Measurements from ENCODE around the gene GLT1D1. TPM values are rescaled to one million over a fixed set of nuclear protein-coding genes. Genes with fewer than 3 reads are reported as not detected.

Gene GLT1D1
- total and polyA plus RNA-seq, 5 donors, result 0.07 to 0.44 (median 0.38) TPM; not detected in 1

- no peaks in the 10 kb centered on the region for H3K9me3 ChIP-seq (ENCODE audit: control insufficient read depth, low read length)
- H3K27me3 ChIP-seq (ENCODE audit: control insufficient read depth, insufficient read depth), result no peaks in the 10 kb centered on the region
- H3K4me1 ChIP-seq (ENCODE audit: control insufficient read depth, insufficient read depth, low read length), result no peaks in the 10 kb centered on the region
- H3K27ac ChIP-seq (ENCODE audit: low read length), result no peak overlapping the region
- H3K4me3 ChIP-seq (ENCODE audit: low read length), result no peak overlapping the region
- intact Hi-C loops (cut with DNase I), result no loop called here
- 67% methylated on average over 6 of the region's 6 CpGs for WGBS
- no peak for ATAC-seq
- no peak for DNase-seq
Measured at GRCh38 chr12:128891856-128892255, 38.6 kb downstream of the GLT1D1 start.

GRCh38 chr12:128903236-128903635 lies 50.0 kb downstream of the GLT1D1 start:
- ATAC-seq (no peak), DNase-seq (no peak)
- H3K9me3 ChIP-seq (ENCODE audit: control insufficient read depth, low read length), result no peaks in the 10 kb centered on the region
- WGBS, result 62% methylated on average over 7 of the region's 7 CpGs
- intact Hi-C loops (cut with DNase I), result no loop called here
- H3K27me3 ChIP-seq (ENCODE audit: control insufficient read depth, insufficient read depth), result no peaks in the 10 kb centered on the region
- H3K4me3 ChIP-seq (ENCODE audit: low read length), result no peak overlapping the region
- H3K4me1 ChIP-seq (ENCODE audit: control insufficient read depth, insufficient read depth, low read length), result no peaks in the 10 kb centered on the region
- no peak overlapping the region for H3K27ac ChIP-seq (ENCODE audit: low read length)

GRCh38 chr12:128905003-128905544 lies 51.8 kb downstream of the GLT1D1 start:
- DNase-seq, result no peak
- Histone ChIP-seq H3K27me3 (ENCODE audit: control insufficient read depth, insufficient read depth) (no peaks in the 10 kb centered on the region), H3K4me1 (ENCODE audit: control insufficient read depth, insufficient read depth, low read length) (no peaks in the 10 kb centered on the region), H3K9me3 (ENCODE audit: control insufficient read depth, low read length) (no peaks in the 10 kb centered on the region), H3K4me3 (ENCODE audit: low read length) (no peak overlapping the region), H3K27ac (ENCODE audit: low read length) (no peak overlapping the region)
- 83% methylated on average over 13 of the region's 13 CpGs for WGBS
- no peak for ATAC-seq
- intact Hi-C loops (cut with DNase I), result no loop called here

- no peaks in the 10 kb centered on the region for H3K4me1 ChIP-seq (ENCODE audit: control insufficient read depth, insufficient read depth, low read length)
- no peak for DNase-seq
- intact Hi-C loops (cut with DNase I), result no loop called here
- H3K9me3 ChIP-seq (ENCODE audit: control insufficient read depth, low read length), result no peaks in the 10 kb centered on the region
- no peak for ATAC-seq
- H3K27ac ChIP-seq (ENCODE audit: low read length), result no peak overlapping the region
- H3K4me3 ChIP-seq (ENCODE audit: low read length), result no peak overlapping the region
- H3K27me3 ChIP-seq (ENCODE audit: control insufficient read depth, insufficient read depth), result no peaks in the 10 kb centered on the region
- 87% methylated on average over 4 of the region's 4 CpGs for WGBS
Measured at GRCh38 chr12:128906485-128907137, 53.3 kb downstream of the GLT1D1 start.

- no peak overlapping the region for H3K27ac ChIP-seq (ENCODE audit: low read length)
- WGBS, result 86% methylated on average over 4 of the region's 4 CpGs
- H3K27me3 ChIP-seq (ENCODE audit: control insufficient read depth, insufficient read depth), result no peaks in the 10 kb centered on the region
- no peak overlapping the region for H3K4me3 ChIP-seq (ENCODE audit: low read length)
- DNase-seq (no peak), ATAC-seq (no peak)
- intact Hi-C loops (cut with DNase I), result no loop called here
- H3K4me1 ChIP-seq (ENCODE audit: control insufficient read depth, insufficient read depth, low read length), result no peaks in the 10 kb centered on the region
- H3K9me3 ChIP-seq (ENCODE audit: control insufficient read depth, low read length), result no peaks in the 10 kb centered on the region
Measured at GRCh38 chr12:128908254-128908653, 55.0 kb downstream of the GLT1D1 start.

- Histone ChIP-seq H3K27me3 (ENCODE audit: control insufficient read depth, insufficient read depth) (no peaks in the 10 kb centered on the region), H3K4me3 (ENCODE audit: low read length) (no peak overlapping the region), H3K9me3 (ENCODE audit: control insufficient read depth, low read length) (no peaks in the 10 kb centered on the region), H3K4me1 (ENCODE audit: control insufficient read depth, insufficient read depth, low read length) (no peaks in the 10 kb centered on the region), H3K27ac (ENCODE audit: low read length) (no peak overlapping the region)
- 56% methylated on average over 1 of the region's 1 CpG for WGBS
- DNase-seq (no peak), ATAC-seq (no peak)
- intact Hi-C loops (cut with DNase I), result no loop called here
Measured at GRCh38 chr12:128909653-128910052, 56.4 kb downstream of the GLT1D1 start.

- no peaks in the 10 kb centered on the region for H3K9me3 ChIP-seq (ENCODE audit: control insufficient read depth, low read length)
- intact Hi-C loops (cut with DNase I), result no loop called here
- no peak overlapping the region for H3K4me3 ChIP-seq (ENCODE audit: low read length)
- H3K27me3 ChIP-seq (ENCODE audit: control insufficient read depth, insufficient read depth), result no peaks in the 10 kb centered on the region
- DNase-seq (no peak), ATAC-seq (no peak)
- 86% methylated on average over 10 of the region's 10 CpGs for WGBS
- H3K27ac ChIP-seq (ENCODE audit: low read length), result no peak overlapping the region
- no peaks in the 10 kb centered on the region for H3K4me1 ChIP-seq (ENCODE audit: control insufficient read depth, insufficient read depth, low read length)
Measured at GRCh38 chr12:128910629-128911028, 57.4 kb downstream of the GLT1D1 start.

- WGBS, result 79% methylated on average over 5 of the region's 5 CpGs
- Histone ChIP-seq H3K27me3 (ENCODE audit: control insufficient read depth, insufficient read depth) (no peaks in the 10 kb centered on the region), H3K27ac (ENCODE audit: low read length) (no peak overlapping the region), H3K4me3 (ENCODE audit: low read length) (no peak overlapping the region), H3K9me3 (ENCODE audit: control insufficient read depth, low read length) (no peaks in the 10 kb centered on the region), H3K4me1 (ENCODE audit: control insufficient read depth, insufficient read depth, low read length) (no peaks in the 10 kb centered on the region)
- no peak for DNase-seq
- intact Hi-C loops (cut with DNase I), result no loop called here
- no peak for ATAC-seq
Measured at GRCh38 chr12:128911861-128912260, 58.6 kb downstream of the GLT1D1 start.

GRCh38 chr12:128914908-128915563 lies 61.8 kb downstream of the GLT1D1 start:
- Histone ChIP-seq H3K9me3 (ENCODE audit: control insufficient read depth, low read length) (no peaks in the 10 kb centered on the region), H3K4me3 (ENCODE audit: low read length) (no peak overlapping the region), H3K27me3 (ENCODE audit: control insufficient read depth, insufficient read depth) (no peaks in the 10 kb centered on the region), H3K4me1 (ENCODE audit: control insufficient read depth, insufficient read depth, low read length) (no peaks in the 10 kb centered on the region), H3K27ac (ENCODE audit: low read length) (no peak overlapping the region)
- no peak for ATAC-seq
- 80% methylated on average over 11 of the region's 11 CpGs for WGBS
- intact Hi-C loops (cut with DNase I), result no loop called here
- no peak for DNase-seq

- ATAC-seq (no peak), DNase-seq (no peak)
- Histone ChIP-seq H3K4me1 (ENCODE audit: control insufficient read depth, insufficient read depth, low read length) (no peaks in the 10 kb centered on the region), H3K27ac (ENCODE audit: low read length) (no peak overlapping the region), H3K27me3 (ENCODE audit: control insufficient read depth, insufficient read depth) (no peaks in the 10 kb centered on the region), H3K9me3 (ENCODE audit: control insufficient read depth, low read length) (no peaks in the 10 kb centered on the region), H3K4me3 (ENCODE audit: low read length) (no peak overlapping the region)
- 92% methylated on average over 4 of the region's 4 CpGs for WGBS
- intact Hi-C loops (cut with DNase I), result no loop called here
Measured at GRCh38 chr12:128916425-128916824, 63.1 kb downstream of the GLT1D1 start.

GRCh38 chr12:128918481-128919260 lies 65.4 kb downstream of the GLT1D1 start:
- Histone ChIP-seq H3K27ac (ENCODE audit: low read length) (no peak overlapping the region), H3K4me3 (ENCODE audit: low read length) (no peak overlapping the region), H3K4me1 (ENCODE audit: control insufficient read depth, insufficient read depth, low read length) (no peaks in the 10 kb centered on the region), H3K27me3 (ENCODE audit: control insufficient read depth, insufficient read depth) (no peaks in the 10 kb centered on the region), H3K9me3 (ENCODE audit: control insufficient read depth, low read length) (no peaks in the 10 kb centered on the region)
- WGBS, result 58% methylated on average over 13 of the region's 13 CpGs
- no peak for ATAC-seq
- no peak for DNase-seq
- intact Hi-C loops (cut with DNase I), result no loop called here
